H9 (cell line): ENCODE data around the gene DTX2. TPM values are rescaled to one million over a fixed set of nuclear protein-coding genes. Genes with fewer than 3 reads are reported as not detected.
"Not testable (repeated sequence)": the region's sequence is repeated elsewhere in the genome, so short reads cannot be mapped to it uniquely, and the experiment has no call there.

Experiments used
- DNase-seq: peaks from one replicate; pipeline ENCODE4 v3.0.0-alpha.2; 2017
- H2AFZ ChIP-seq: one replicate; pipeline ENCODE4 v1.6.1; 2013; ENCODE audit warnings: mild to moderate bottlenecking, low read length, control low read depth, moderate library complexity
- H2AK5ac ChIP-seq: 2 replicates; pipeline ENCODE4 v1.6.1; 2013; ENCODE audit warnings: low read length, control low read depth, mixed read lengths; ENCODE audit not compliant: insufficient read length
- H2BK120ac ChIP-seq: one replicate; pipeline ENCODE4 v1.6.1; 2013; ENCODE audit warnings: low read depth, mild to moderate bottlenecking, low read length, control low read depth, inconsistent platforms; ENCODE audit not compliant: poor library complexity, severe bottlenecking
- H2BK12ac ChIP-seq: 2 replicates; pipeline ENCODE4 v1.6.1; 2013; ENCODE audit warnings: low read length, control low read depth, mixed read lengths, low read depth; ENCODE audit not compliant: insufficient read length
- H2BK15ac ChIP-seq: 2 replicates; pipeline ENCODE4 v1.6.1; 2013; ENCODE audit warnings: low read depth, low read length, control low read depth
- H2BK20ac ChIP-seq: one replicate; pipeline ENCODE4 v1.6.1; 2013; ENCODE audit warnings: low read depth, mild to moderate bottlenecking, low read length, control low read depth, inconsistent platforms; ENCODE audit not compliant: poor library complexity, severe bottlenecking
- H2BK5ac ChIP-seq: 2 replicates; pipeline ENCODE4 v1.6.1; 2013; ENCODE audit warnings: low read length, control low read depth, mixed read lengths; ENCODE audit not compliant: insufficient read length
- H3K14ac ChIP-seq: 2 replicates; pipeline ENCODE4 v1.6.1; 2013; ENCODE audit warnings: low read length, control low read depth; ENCODE audit not compliant: insufficient read depth
- H3K18ac ChIP-seq: 2 replicates; pipeline ENCODE4 v1.6.1; 2013; ENCODE audit warnings: low read depth, mild to moderate bottlenecking, mixed read lengths, low read length, control low read depth; ENCODE audit not compliant: insufficient read length
- H3K23ac ChIP-seq: 2 replicates; pipeline ENCODE4 v1.6.1; 2013; ENCODE audit warnings: low read length, control low read depth, mixed read lengths, low read depth; ENCODE audit not compliant: insufficient read length
- H3K23me2 ChIP-seq: 2 replicates; pipeline ENCODE4 v1.6.1; 2013; ENCODE audit warnings: low read depth, mild to moderate bottlenecking, mixed read lengths, low read length, control low read depth; ENCODE audit not compliant: insufficient read length, poor library complexity, severe bottlenecking
- H3K27ac ChIP-seq: 2 replicates; pipeline ENCODE4 v1.5.1; 2013; ENCODE audit warnings: low read length, control low read depth, mixed read lengths, low read depth; ENCODE audit not compliant: insufficient read length
- H3K27me3 ChIP-seq: 2 replicates; pipeline ENCODE4 v1.6.1; 2013; ENCODE audit warnings: low read length, control low read depth, inconsistent platforms; ENCODE audit not compliant: insufficient read depth
- H3K4ac ChIP-seq: 2 replicates; pipeline ENCODE4 v1.6.1; 2013; ENCODE audit warnings: low read depth, mild to moderate bottlenecking, control low read depth, inconsistent platforms, low read length, moderate library complexity
- H3K4me1 ChIP-seq: 2 replicates; pipeline ENCODE4 v1.6.1; 2013; ENCODE audit warnings: low read length, control low read depth, inconsistent platforms; ENCODE audit not compliant: insufficient read depth
- H3K4me2 ChIP-seq: 2 replicates; pipeline ENCODE4 v1.6.1; 2013; ENCODE audit warnings: low read length, control low read depth, mixed read lengths; ENCODE audit not compliant: insufficient read length, insufficient read depth
- H3K56ac ChIP-seq: 2 replicates; pipeline ENCODE4 v1.6.1; 2013; ENCODE audit warnings: low read depth, mild to moderate bottlenecking, mixed read lengths, low read length, control low read depth; ENCODE audit not compliant: insufficient read length
- H3K79me1 ChIP-seq: 2 replicates; pipeline ENCODE4 v1.6.1; 2013; ENCODE audit warnings: low read depth, mild to moderate bottlenecking, moderate library complexity, low read length, control low read depth, inconsistent platforms; ENCODE audit not compliant: insufficient read depth, poor library complexity, severe bottlenecking
- H3K79me2 ChIP-seq: 2 replicates; pipeline ENCODE4 v1.6.1; 2013; ENCODE audit warnings: low read length, control low read depth, inconsistent platforms; ENCODE audit not compliant: insufficient read depth
- H3K9ac ChIP-seq: 2 replicates; pipeline ENCODE4 v1.6.1; 2013; ENCODE audit warnings: low read length, control low read depth, mixed read lengths; ENCODE audit not compliant: insufficient read length; ENCODE audit errors: extremely low read depth
- H3K9me3 ChIP-seq: one replicate; pipeline ENCODE4 v1.6.1; 2013; ENCODE audit warnings: low read depth, low read length, inconsistent platforms; ENCODE audit not compliant: control insufficient read depth
- H3T11ph ChIP-seq: one replicate; pipeline ENCODE4 v1.6.1; 2013; ENCODE audit warnings: mild to moderate bottlenecking, low read length, control low read depth, inconsistent platforms
- H4K20me1 ChIP-seq: one replicate; pipeline ENCODE4 v1.6.1; 2013; ENCODE audit not compliant: control insufficient read depth, insufficient read length, insufficient read depth
- H4K5ac ChIP-seq: 2 replicates; pipeline ENCODE4 v1.6.1; 2013; ENCODE audit warnings: low read depth, mild to moderate bottlenecking, mixed read lengths, low read length, control low read depth; ENCODE audit not compliant: insufficient read length
- H4K8ac ChIP-seq: replicated peaks from 2 replicates; pipeline ENCODE4 v1.6.1; 2013; ENCODE audit warnings: low read length, control low read depth, mixed read lengths, low read depth; ENCODE audit not compliant: insufficient read length
- H4K91ac ChIP-seq: 2 replicates; pipeline ENCODE4 v1.6.1; 2013; ENCODE audit warnings: low read depth, mild to moderate bottlenecking, moderate library complexity, mixed read lengths, low read length, control low read depth; ENCODE audit not compliant: insufficient read length
- H3K27ac Mint-ChIP-seq, 3 experiments: 2 replicates in 2 of 3; 3 replicates in 1 of 3; pipeline ENCODE4 v1.8.0; 2020 to 2021; ENCODE audit warnings: mixed read lengths in 3 of 3, mild to moderate bottlenecking in 1 of 3, moderate library complexity in 1 of 3
- H3K27me3 Mint-ChIP-seq: 2 replicates; pipeline ENCODE4 v1.8.0; 2021; ENCODE audit warnings: low read depth, mild to moderate bottlenecking, moderate library complexity, mixed read lengths
- H3K36me3 Mint-ChIP-seq, 3 experiments: 2 replicates in 2 of 3; 3 replicates in 1 of 3; pipeline ENCODE4 v1.8.0; 2020 to 2021; ENCODE audit warnings: low read depth in 3 of 3, mixed read lengths in 3 of 3; ENCODE audit not compliant: insufficient read depth in 1 of 3
- H3K4me1 Mint-ChIP-seq, 2 experiments: 2 replicates each; pipeline ENCODE4 v1.8.0; 2020; ENCODE audit warnings: mixed read lengths in 2 of 2
- H3K4me3 Mint-ChIP-seq, 2 experiments: 2 replicates in 1 of 2; 3 replicates in 1 of 2; pipeline ENCODE4 v1.8.0; 2020 to 2021; ENCODE audit warnings: mild to moderate bottlenecking in 2 of 2, mixed read lengths in 2 of 2, moderate library complexity in 1 of 2
- H3K9me3 Mint-ChIP-seq, 2 experiments: 2 replicates in 1 of 2; 3 replicates in 1 of 2; pipeline ENCODE4 v1.8.0; 2020; ENCODE audit warnings: mild to moderate bottlenecking in 2 of 2, mixed read lengths in 2 of 2, moderate library complexity in 1 of 2
- WGBS: extraction: QIAGEN DNeasy Blood & Tissue Kit; methylation state at CpG from one replicate; pipeline ENCODE4 v1.1.7; 2013; ENCODE audit warnings: missing lambda C conversion rate, low lambda C conversion rate, mixed read lengths; ENCODE audit not compliant: insufficient read length; ENCODE audit errors: extremely low coverage; 5-methylcytosine and 5-hydroxymethylcytosine counted together
- total RNA-seq: library from RNA; stranded (reverse); gene quantifications from 2 replicates; pipeline ENCODE4 v1.2.1, GENCODE V29; 2021

The DTX2 gene
- total RNA-seq, 1 experiment from 2014 or later, result 48.8 TPM

GRCh38 chr7:76445577-76446008, 15.9 kb upstream of the DTX2 start:
- H3K56ac ChIP-seq, H3K4ac ChIP-seq, H3K4me1 ChIP-seq, H2BK120ac ChIP-seq, H3K9me3 Mint-ChIP-seq, H3K9me3 ChIP-seq, DNase-seq, H2BK15ac ChIP-seq, H3K27ac ChIP-seq, H2AK5ac ChIP-seq, H3T11ph ChIP-seq, H3K23me2 ChIP-seq, H3K4me2 ChIP-seq, H2BK20ac ChIP-seq, H3K27ac Mint-ChIP-seq, H3K36me3 Mint-ChIP-seq, H4K91ac ChIP-seq, H3K23ac ChIP-seq, H4K5ac ChIP-seq, H3K79me1 ChIP-seq, H3K27me3 Mint-ChIP-seq, H3K14ac ChIP-seq, H3K9ac ChIP-seq, H3K4me3 Mint-ChIP-seq, H2BK5ac ChIP-seq, H3K18ac ChIP-seq, H3K4me1 Mint-ChIP-seq, H4K8ac ChIP-seq, H4K20me1 ChIP-seq, H3K27me3 ChIP-seq, H3K79me2 ChIP-seq, H2BK12ac ChIP-seq, H2AFZ ChIP-seq: not testable (repeated sequence)
- no CpG with 5 or more reads among the region's 5 CpGs for WGBS

- DNase-seq, result not testable (repeated sequence)
These were observed 4.5 kb upstream of the DTX2 start for GRCh38 chr7:76457017-76457416.

More at GRCh38 chr7:76457017-76457416, 4.5 kb upstream of the DTX2 start:
- H2AK5ac ChIP-seq, H3K27ac ChIP-seq, H3K14ac ChIP-seq, H3K23me2 ChIP-seq, H3K4ac ChIP-seq, H4K8ac ChIP-seq, H3K4me1 Mint-ChIP-seq, H2AFZ ChIP-seq, H3K27ac Mint-ChIP-seq, H3K9me3 Mint-ChIP-seq, H3K4me3 Mint-ChIP-seq, H2BK15ac ChIP-seq, H3K79me2 ChIP-seq, H3K27me3 Mint-ChIP-seq, H2BK120ac ChIP-seq, H3K56ac ChIP-seq, H3T11ph ChIP-seq, H3K36me3 Mint-ChIP-seq, H3K27me3 ChIP-seq, H4K91ac ChIP-seq, H3K23ac ChIP-seq, H2BK12ac ChIP-seq, H3K4me2 ChIP-seq, H4K20me1 ChIP-seq, H3K9me3 ChIP-seq, H3K79me1 ChIP-seq, H4K5ac ChIP-seq, H2BK20ac ChIP-seq, H3K4me1 ChIP-seq, H3K9ac ChIP-seq, H3K18ac ChIP-seq, H2BK5ac ChIP-seq: not testable (repeated sequence)
- no CpG with 5 or more reads among the region's 4 CpGs for WGBS
